ENCODE results near the gene ITGA6. TPM values are rescaled to one million over a fixed set of nuclear protein-coding genes. Genes with fewer than 3 reads are reported as not detected.

Gene ITGA6
- total and polyA plus RNA-seq, 8 donors, result 14.7 to 92.7 (median 54.8) TPM

DNA sequence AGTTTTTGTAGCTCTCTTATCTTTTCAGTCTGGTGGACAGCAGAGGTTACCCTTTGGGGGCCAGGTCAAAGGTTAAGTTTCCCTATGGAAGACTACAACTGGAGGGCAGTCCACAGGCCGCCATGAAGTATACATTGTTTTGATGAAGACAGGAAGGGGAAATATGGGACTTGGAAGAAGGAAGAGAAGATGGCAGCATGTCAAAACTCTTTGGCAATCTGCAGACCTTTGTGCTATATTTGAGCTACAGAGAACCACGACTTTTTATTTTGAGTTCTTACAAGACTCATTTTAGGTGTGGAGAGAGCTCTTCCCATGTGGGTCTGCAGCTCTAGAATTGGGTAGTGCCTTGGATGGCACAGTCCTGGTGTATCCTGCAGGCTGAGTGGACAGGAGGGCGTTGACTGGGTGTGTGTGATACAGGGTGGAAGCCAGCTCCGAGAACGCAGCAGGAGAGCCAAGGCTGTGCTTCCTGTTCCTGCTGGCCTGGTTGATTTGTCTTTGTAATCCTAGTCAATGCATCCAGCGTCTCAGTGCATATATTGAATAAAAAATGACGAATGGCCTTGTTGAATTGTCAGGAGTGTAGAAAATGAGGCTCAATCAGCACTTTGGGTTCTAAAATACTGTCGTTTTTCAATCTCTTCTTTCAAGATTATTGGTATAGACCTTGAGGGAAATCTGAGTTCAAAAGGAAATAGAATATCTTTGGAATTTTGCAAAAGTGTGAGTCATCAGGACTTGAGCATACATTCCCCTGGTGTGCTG is 11.5 kb downstream of the ITGA6 start:
- no peak for FAIRE-seq
- peaks cover 35 to 86% (median 49%) of the 10 kb centered on the region in 3 donors for H3K4me1 ChIP-seq
- no peak for DNase-seq

GRCh38 chr2:172439509-172439860 is 12.1 kb downstream of the ITGA6 start:
- no peak for ATAC-seq

More for the DNA sequence above, 11.5 kb downstream of the ITGA6 start:
- no peaks in the 10 kb centered on the region for H3K9me3 ChIP-seq
- peak in 2 of 4 donors; percentile 11 to 22 for ATAC-seq
- H3K27me3 ChIP-seq, result no peaks in the 10 kb centered on the region
- 39 to 41% methylated on average over 8 of the region's 8 CpGs for WGBS, 2 donors
- peak overlapping the region in 2 of 4 donors; percentile 40 to 57 for H3K27ac ChIP-seq
- no peaks in the 10 kb centered on the region for H3K36me3 ChIP-seq
- intact Hi-C loops (cut with DNase I), result no loop called here
- TF ChIP-seq, protein P1, sequence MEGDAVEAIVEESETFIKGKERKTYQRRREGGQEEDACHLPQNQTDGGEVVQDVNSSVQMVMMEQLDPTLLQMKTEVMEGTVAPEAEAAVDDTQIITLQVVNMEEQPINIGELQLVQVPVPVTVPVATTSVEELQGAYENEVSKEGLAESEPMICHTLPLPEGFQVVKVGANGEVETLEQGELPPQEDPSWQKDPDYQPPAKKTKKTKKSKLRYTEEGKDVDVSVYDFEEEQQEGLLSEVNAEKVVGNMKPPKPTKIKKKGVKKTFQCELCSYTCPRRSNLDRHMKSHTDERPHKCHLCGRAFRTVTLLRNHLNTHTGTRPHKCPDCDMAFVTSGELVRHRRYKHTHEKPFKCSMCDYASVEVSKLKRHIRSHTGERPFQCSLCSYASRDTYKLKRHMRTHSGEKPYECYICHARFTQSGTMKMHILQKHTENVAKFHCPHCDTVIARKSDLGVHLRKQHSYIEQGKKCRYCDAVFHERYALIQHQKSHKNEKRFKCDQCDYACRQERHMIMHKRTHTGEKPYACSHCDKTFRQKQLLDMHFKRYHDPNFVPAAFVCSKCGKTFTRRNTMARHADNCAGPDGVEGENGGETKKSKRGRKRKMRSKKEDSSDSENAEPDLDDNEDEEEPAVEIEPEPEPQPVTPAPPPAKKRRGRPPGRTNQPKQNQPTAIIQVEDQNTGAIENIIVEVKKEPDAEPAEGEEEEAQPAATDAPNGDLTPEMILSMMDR (IDR thresholded peaks at IDR 0.05), result no peak
- no peak overlapping the region for H3K4me3 ChIP-seq

DNA sequence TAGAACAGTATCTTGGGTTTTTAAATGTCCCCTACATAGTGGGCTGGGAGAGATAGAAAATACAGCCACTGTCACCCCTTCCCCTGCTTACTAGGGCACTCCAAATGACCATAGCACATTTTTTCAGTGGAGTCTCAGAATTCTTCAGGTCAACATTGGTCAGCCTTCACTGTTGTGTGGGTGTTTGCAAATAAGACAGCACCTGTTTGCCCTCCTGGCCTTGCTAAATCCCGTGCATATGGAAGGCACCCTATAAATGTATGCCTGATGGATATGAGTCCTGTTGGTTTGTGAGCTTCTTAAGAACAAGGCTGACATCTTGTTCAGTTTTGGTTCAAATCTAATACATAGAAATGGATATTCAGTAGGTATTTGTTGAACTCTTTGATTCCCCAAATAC is 12.5 kb downstream of the ITGA6 start:
- ATAC-seq (no peak), DNase-seq (no peak), FAIRE-seq (no peak)
- Histone ChIP-seq H3K9me3 (no peaks in the 10 kb centered on the region), H3K27ac (peak overlapping the region in 1 of 4 donors; percentile 40), H3K36me3 (no peaks in the 10 kb centered on the region), H3K4me1 (peaks cover 27 to 76% (median 39%) of the 10 kb centered on the region in 3 donors), H3K4me3 (no peak overlapping the region), H3K27me3 (no peaks in the 10 kb centered on the region)
- intact Hi-C loops (cut with DNase I), result no loop called here
- WGBS, 2 donors, result 30 to 44% methylated on average over 1 of the region's 1 CpG
- TF ChIP-seq, protein P1 (IDR thresholded peaks at IDR 0.05), result no peak

More at GRCh38 chr2:172439509-172439860, 12.1 kb downstream of the ITGA6 start:
- Histone ChIP-seq H3K4me3 (no peak overlapping the region), H3K4me1 (peaks cover 29 to 80% (median 44%) of the 10 kb centered on the region in 3 donors), H3K9me3 (no peaks in the 10 kb centered on the region), H3K27me3 (no peaks in the 10 kb centered on the region), H3K27ac (peak overlapping the region in 2 of 4 donors; percentile 40 to 57), H3K36me3 (no peaks in the 10 kb centered on the region)
- TF ChIP-seq, protein P1 (IDR thresholded peaks at IDR 0.05), result no peak
- intact Hi-C loops (cut with DNase I), result no loop called here
- 89 to 96% methylated on average over 2 of the region's 2 CpGs for WGBS, 2 donors
- FAIRE-seq (no peak), DNase-seq (no peak)

DNA sequence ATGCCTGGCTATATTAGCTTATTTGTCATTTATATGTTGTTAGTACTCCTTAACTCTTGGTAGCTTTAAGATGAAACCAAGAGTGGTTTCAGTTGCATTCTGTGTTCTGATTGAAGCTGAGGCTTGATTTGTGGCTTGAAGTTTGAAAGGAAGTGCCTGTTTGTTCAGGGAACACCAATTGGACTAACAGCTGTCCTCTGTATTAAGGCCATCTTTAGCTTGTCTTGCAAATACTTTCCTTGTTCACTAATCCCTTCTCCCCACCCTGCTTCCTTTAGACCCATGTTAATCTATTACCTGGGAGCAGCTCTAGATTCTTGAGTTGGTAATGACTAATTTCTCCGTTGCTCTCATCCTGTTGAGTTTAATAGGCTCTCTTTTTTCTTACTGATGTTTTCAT is 13.4 kb downstream of the ITGA6 start:
- intact Hi-C loops (cut with DNase I), result no loop called here
- 26 to 29% methylated on average over 1 of the region's 1 CpG for WGBS, 2 donors
- no peaks in the 10 kb centered on the region for H3K36me3 ChIP-seq
- no peak overlapping the region for H3K4me3 ChIP-seq
- peak overlapping the region in 3 of 4 donors; percentile 17 to 55 (median 46) for H3K27ac ChIP-seq
- H3K27me3 ChIP-seq, result no peaks in the 10 kb centered on the region
- ATAC-seq, result peak in 3 of 4 donors; percentile 6 to 30 (median 8)
- TF ChIP-seq, protein P1 (IDR thresholded peaks at IDR 0.05), result no peak
- no peak for DNase-seq
- H3K9me3 ChIP-seq, result no peaks in the 10 kb centered on the region
- H3K4me1 ChIP-seq, result peaks cover 27 to 67% (median 36%) of the 10 kb centered on the region in 3 donors
- FAIRE-seq, result no peak
